Stimulated activated CD4-positive, alpha-beta T cell treated with anti-CD3 and anti-CD28 coated beads, Interleukin-4, amount 100 ng/mL, for 4 hours (primary cell): ENCODE measurements around the gene OPHN1.
"Not testable (repeated sequence)": the region's sequence is repeated elsewhere in the genome, so short reads cannot be mapped to it uniquely, and the experiment has no call there.

Experiments used
- DNase-seq, 2 experiments: peaks; one replicate each; pipeline ENCODE4 v3.0.0-alpha.2; 2020

OPHN1 gene

DNA sequence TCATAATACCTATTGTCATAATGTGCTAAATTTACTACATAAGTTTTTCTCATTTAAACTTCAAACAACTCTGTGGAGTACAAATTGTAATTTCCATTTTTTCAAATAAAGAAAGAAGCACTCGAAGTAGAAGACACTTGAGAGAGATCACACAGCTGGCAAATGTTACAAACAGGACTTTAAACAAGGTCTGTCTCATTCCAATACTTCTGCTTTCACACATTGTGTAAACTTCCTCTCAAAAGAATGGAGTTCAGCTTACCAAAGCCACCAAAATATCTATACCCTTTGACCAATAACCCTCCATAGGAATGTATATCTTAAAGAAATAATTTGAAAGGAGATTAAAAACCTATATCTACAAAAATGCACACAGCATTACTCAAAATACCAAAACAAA lies 88.3 kb downstream of the OPHN1 start:
- DNase-seq, result no peak

DNA sequence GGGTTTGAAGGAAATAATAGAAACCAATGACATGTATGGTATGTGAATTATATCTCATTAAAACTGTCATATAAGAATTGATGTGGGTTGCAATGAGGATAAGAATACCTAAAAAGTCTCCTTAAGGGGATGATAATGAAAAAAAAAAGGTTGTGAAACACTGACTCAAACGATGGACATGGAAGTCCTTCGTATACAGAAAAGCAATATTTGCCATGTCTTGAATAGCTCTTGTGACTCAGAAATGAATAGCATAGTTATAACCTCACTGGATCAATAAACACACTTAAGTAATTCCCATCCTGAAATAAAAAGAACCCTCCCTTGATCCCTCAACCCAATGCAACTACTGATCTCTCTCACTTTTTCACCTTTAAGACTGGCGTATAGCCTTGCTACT lies 89.7 kb downstream of the OPHN1 start:
- DNase-seq, result no peak

DNA sequence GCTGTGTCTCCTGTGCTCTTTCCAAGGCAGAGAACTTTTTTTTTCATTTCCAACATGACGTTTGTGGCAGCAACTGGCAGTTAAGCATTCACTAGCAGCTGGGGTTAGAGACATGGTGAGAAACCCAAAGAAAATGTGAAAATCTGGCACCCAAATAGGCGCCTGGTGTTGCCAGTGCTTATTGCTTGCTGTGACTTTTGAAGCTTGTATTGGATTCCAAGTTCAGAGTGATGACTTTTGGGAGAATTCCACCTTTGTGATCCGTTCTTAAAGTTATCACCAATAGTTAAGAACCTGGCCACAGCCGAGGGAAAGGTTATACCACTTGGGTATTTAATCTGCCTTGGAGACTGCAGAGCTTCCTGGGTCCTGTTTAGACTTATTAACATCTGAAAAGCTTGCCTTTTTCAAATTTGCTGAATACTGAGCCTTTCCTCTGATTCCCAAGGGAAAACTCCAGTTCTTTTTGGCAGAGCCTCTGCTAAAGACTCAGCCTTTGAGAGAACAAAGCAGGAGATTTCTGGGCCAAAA lies 101.0 kb downstream of the OPHN1 start:
- no peak for DNase-seq

DNA sequence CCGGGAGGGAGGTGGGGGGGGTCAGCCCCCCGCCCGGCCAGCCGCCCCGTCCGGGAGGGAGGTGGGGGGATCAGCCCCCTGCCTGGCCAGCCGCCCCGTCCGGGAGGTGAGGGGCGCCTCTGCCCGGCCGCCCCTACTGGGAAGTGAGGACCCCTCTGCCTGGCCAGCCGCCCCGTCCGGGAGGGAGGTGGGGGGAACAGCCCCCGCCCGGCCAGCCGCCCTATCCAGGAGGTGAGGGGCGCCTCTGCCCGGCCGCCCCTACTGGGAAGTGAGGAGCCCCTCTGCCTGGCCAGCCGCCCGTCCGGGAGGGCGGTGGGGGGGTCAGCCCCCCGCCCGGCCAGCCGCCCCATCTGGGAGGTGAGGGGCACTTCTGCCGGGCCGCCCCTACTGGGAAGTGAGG lies 106.5 kb downstream of the OPHN1 start:
- DNase-seq, result not testable (repeated sequence)

DNA sequence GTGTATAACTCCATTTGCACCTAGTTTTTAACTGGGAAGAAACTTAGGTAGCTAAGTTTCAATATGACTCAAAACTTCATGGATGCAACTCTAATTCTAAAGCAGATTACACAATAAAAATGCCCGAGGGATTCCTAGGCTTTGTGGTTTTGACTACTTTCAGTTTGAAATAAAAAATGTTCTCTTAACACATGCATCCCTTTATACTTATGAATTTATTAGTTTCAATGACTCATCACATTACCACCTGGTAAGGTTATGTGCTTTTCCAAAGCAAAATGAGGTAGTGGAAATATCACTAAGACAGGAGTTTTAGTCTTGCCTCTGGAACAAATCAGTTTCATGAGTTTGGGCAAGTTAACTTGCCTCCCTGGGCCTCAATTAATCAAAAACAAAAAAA lies 125.5 kb downstream of the OPHN1 start:
- no peak for DNase-seq

DNA sequence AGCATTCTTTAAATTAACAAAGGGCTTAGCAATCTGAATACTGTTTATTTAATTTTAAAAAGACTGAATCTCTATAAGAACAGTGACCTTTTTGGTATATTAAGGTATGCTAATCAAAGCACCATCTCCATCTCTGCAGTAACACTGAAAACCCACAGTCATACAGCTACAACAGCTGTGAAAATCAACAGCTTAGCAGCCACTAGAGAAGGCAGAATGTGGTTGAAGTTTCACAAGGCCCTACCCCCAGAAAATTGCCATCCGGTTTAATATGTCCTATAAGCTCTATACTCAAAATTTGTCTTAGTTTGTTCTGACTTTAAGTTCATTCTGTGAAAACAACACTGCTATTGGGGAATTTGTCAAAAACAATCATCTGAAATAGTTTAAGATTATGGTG lies 128.7 kb downstream of the OPHN1 start:
- no peak for DNase-seq

DNA sequence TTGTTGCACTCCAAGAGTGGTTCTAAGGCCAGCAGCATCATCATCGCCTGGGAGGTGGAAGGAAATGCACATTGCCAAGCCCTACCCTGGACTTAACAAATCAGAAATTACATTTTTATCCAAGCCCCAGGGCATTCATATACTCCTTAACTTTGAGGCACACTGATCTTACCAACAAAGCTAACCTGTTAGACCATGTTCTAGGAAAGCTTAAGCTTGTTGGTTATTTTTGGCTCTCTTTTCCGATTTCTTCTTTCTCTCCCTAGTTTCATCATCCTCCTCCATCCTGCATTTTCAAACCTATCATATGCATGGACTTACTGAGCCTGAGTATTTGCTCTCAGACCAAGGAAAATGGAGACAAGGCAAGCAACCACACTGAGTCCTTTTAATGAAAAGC lies 133.4 kb downstream of the OPHN1 start:
- no peak for DNase-seq

DNA sequence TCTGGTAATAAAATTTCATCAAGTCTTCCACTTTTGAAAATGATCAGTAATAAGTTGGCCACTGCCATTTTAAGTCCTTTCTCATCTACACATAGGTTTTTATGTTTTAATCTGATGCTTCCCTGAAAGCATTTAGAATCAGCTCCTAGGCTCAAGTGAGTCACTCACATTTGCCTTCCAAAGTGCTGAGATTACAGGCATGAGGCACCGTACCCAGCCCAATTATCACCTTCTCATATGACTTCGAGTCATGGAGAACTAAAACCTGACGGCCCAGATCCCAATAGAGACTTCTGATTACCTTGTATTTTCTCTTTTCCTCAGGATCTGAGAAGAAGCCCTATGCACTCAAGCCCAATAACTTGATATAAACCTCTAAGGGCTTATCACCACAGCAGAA lies 140.8 kb downstream of the OPHN1 start:
- DNase-seq, result no peak

DNA sequence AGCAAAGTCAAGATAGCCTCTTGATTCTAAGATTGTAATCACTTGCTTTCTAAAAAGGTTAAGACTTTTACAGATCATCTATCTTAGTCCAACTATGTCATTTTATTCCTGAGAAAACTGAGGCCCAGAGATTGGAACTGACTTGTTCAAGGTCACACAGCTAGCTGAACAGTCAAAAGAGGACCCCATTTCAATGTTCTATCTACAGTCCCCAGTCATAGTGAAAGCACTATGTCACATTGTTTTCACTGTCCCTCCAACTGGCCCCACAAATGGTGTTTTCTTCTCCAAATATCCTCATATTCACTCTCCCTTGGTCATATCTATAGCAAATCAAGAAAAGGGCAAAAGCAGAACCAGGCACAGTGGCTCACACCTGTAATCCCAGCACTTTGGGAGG lies 145.2 kb downstream of the OPHN1 start:
- no peak for DNase-seq

DNA sequence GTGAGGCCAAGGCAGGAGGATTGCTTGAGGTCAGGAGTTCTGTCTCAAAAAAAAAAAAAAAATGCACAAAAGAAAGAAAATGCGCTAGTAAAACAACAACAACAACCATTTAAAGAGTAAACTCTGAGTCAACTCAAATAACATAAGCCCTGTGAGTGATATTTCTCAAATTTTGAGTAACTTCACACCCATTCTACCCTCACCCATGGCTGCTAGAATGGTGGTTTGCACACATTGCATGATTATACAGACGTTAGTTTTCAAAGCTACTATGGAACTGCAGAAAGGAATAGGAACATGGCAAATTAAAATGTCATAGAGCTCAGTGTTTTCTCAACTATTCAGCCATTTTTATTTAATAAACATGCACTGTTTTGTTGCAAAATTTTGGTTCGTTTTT lies 145.9 kb downstream of the OPHN1 start:
- DNase-seq, result no peak

DNA sequence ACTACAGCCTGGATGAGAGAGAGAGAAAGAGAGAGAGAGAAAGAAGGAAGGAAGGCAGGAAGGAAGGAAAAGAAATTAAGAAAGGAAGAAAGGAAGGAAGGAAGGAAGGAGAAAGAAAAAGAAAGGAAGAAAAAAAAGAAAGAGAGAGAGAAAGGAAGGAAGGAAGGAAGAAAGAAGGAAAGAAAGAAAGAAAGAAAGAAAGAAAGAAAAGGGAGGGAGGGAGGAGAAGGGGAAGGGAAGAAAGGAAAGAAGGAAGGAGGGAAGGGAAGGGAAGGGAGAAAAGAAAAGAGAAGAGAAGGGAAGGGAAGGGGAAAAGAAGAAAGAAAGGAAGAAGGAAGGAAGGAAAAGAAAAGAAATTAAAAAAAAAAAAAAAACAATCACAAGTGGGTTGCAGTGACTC lies 146.3 kb downstream of the OPHN1 start:
- DNase-seq, result no peak

DNA sequence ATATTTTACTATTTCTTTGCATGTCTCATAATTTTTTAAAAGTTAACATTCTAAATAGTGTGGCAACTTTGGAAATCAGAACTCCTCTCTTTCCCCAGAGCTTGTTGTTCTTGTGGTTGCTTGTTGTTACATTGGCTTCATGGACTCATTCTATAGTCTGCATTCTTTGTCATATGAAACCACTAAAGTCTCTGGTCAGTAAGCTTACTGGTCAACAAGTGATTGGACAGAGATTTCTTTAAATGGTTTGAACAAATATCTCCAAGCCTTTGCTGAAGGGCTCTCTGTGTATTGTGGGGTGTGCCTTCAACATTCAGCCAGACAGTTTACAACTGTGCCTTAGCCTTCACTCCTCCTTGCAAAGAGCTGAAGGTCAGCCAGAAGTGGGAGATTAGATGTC lies 147.2 kb downstream of the OPHN1 start:
- no peak for DNase-seq

DNA sequence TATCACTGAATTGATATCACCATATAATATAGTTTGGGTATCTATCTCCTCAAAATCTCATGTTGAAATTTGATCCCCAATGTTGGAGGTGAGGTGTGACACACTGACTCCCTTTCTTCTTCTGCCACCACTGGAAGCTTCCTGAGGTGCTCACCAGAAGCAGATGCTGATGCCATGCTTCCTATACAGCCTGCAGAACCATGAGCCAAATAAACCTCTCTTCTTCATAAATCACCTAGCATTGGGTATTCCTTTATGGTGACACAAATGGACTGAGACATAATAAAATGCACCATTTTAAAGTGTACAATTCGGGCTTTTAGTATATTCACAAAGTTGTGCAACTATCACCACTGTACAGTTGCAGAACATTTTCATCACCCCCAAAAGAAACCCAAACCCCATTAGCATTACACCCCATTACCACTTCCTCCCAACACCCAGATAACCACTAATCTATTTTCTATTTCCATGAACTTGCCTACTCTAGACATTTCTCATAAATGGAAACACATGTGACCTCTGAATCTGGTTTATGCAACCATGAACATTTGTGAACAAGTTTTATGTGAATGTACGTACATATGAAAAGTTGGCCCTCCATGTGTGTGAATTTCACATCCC lies 148.9 kb downstream of the OPHN1 start:
- DNase-seq, result no peak

DNA sequence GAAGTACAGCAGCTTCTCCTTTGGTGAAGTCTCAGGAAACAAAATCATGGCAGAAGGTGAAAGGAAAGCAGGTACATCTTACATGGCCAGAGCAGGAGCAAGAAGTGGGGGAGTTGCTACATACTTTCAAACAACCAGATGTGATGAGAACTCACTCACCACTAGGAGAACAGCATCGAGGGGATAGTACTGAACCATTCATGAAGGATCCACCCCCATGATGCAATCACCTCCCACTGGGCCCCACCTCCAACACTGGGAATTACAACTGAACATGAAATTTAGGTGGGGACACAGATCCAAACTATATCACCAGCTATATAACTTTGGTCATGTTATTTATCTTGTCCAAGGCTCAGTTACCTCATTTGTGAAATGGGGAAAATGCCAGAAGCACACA lies 159.4 kb downstream of the OPHN1 start:
- no peak for DNase-seq

DNA sequence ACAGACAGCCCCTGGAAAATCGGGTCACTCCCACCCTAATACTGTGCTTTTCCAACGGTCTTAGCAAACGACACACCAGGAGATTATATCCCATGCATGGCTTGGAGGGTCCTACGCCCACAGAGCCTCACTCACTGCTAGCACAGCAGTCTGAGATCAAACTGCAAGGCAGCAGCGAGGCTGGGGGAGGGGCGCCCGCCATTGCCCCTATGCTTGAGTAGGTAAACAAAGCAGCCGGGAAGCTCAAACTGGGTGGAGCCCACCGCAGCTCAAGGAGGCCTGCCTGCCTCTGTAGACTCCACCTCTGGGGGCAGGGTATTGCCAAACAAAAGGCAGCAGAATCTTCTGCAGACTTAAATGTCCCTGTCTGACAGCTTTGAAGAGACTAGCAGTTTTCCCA lies 168.5 kb downstream of the OPHN1 start:
- not testable (repeated sequence) for DNase-seq

DNA sequence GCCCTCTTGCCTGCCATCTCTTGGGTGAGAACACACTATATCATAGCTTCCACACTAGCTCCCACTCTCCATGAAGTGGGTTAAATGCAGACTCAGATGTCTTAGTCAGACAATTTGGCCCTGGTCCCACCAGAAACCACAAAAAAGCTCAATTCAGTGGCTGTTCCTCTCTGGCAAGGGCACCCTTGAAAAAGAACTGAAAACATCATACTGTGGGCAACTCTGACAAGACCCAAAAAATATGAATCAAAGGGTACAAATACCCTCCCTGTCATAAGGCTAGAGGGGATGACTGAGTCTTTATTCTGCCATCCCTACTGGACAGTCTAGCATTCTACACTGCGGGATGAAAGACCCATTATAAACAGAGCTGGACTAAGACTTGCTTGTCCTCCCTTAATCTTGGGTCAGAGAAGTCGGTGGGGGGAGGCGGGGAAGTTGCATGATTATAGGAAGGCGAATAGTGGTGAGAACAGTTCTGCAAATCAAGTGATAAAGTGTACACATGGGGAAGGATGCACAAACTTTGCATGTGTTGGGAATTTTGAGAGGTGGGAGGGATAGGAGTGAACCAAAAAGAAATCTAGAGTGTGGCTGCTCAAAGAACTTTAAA lies 172.1 kb downstream of the OPHN1 start:
- DNase-seq, result no peak

DNA sequence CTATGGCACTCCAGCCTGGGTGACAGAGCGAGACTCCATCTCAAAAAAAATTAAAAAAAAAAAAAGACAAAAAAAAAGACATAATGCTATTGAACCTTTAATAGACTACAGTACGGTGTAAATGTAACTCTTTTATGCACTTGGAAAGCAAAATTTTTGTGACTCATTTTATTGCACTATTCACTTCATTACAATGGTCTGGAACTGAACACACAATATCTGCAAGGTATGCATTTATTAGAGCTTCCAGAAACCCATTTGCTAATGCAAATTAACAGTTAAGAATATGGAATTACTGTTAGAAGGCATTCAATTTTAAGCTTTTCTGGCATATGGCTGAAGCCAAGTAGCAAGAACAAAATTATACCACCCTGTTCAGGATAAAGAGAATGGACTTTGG lies 176.3 kb downstream of the OPHN1 start:
- DNase-seq, result no peak

DNA sequence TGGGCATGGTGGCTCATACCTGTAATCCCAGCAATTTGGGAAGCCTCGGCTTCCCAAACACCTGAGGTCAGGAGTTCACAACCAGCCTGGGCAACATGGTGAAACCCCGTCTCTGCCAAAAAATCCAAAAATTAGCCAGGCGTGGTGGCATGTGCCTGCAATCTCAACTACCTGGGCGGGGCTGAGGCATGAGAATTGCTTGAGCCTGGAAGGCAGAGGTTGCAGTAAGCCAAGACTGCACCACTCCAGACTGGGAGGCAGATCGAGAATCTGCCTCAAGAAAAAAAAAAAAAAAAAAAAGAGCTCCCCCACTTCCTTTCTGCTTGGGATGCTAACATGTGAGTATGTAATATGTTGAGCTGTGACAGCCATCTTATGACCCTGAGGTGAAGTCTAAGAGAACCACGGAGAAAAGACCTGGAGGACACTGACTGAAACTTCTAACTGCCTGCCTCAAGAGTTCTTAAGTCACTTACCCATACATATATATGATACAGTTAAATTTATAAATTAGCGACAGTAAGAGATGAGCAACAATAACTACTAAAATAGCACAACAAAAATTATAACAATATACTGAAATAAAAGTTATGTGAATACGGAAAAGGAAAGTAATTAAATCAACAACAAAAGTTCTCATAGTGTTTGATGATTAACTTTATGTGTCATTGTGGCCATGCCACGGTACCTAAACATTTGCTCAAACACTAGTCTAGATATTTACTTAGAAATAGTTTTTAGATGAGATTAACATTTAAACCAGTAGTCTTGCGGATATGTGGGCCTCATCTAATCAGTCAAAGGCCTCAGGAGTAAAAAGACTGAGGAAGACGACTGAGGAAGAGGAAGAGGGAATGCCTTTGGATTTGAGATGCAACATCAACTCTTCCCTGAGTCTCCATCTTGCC lies 178.3 kb downstream of the OPHN1 start:
- DNase-seq, result no peak

DNA sequence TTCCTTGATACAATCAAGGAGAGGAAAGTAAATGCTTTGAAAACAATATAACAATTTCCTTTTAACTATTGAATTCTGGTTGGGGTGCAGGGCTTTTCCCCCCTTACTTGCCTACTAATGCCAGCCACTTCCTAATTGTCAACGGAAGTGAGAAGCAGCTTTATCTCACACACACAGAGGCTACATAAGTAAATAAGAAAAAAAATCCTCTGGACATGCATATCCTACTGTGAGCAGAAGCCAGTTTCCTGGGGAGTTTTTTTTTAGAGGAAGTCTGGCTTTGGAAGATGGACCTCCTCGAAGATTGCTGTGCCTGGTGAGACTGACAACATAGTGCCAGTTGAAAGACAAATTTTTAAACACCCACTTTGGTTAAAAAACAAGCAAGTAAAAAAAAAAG lies 180.6 kb downstream of the OPHN1 start:
- DNase-seq, result no peak

DNA sequence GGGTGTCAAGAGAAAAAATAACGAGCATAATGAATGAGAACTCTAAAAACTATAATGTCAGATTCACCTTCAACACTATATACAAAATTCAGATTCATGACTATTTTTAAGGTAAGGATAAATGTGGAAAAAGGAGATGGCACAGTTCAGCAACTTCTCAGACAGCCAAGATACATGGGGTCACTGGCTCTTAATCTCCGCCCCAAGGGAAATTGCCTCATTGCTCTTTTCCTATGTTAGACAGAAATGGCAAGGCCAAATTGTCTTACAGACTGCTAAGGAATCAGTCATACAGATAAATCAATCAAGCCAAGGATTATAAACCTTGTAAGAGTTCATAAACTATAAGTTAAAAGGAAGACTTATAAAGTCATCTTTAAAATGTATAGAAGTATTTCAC lies 183.4 kb downstream of the OPHN1 start:
- no peak for DNase-seq

DNA sequence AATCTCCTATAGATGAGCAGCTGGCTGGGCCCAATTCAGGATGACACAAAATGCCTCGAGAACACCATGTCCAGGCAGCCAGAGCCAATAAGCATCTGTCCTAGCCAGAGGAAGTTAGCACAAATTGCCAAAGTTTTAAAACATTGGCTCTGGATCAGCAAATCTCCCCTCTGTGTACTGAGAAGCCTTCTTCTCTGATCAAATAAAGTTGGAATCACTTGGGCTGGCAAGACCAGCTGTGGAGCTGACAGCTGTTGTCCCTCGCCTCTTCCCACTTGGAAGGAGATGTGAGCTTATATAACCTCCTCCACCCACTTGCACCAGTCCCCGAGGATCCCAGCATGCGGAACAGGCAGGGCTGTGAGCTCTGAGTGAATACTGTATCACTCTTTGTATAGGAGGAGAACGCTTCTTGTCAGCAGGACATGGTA lies 183.9 kb downstream of the OPHN1 start:
- DNase-seq, result no peak

DNA sequence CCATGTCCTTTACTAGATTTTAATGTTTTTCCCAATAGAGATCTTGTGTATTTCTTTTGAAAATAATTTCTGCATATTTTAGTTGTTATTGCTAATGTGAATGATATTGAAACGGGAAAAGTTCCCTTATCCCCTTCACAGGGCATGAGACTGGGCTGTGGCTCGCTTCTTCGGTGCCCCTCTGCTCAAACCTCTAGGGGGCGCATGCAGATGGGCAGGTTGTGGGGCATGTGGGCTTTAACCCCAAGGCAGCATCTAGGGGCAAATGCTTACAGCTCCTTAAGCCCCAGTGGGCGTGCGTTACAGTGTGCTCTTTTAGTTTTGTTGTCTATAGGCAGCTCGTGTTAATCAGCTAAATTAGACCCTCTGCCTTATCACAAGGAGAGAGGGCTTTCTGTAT lies 194.7 kb downstream of the OPHN1 start:
- no peak for DNase-seq

DNA sequence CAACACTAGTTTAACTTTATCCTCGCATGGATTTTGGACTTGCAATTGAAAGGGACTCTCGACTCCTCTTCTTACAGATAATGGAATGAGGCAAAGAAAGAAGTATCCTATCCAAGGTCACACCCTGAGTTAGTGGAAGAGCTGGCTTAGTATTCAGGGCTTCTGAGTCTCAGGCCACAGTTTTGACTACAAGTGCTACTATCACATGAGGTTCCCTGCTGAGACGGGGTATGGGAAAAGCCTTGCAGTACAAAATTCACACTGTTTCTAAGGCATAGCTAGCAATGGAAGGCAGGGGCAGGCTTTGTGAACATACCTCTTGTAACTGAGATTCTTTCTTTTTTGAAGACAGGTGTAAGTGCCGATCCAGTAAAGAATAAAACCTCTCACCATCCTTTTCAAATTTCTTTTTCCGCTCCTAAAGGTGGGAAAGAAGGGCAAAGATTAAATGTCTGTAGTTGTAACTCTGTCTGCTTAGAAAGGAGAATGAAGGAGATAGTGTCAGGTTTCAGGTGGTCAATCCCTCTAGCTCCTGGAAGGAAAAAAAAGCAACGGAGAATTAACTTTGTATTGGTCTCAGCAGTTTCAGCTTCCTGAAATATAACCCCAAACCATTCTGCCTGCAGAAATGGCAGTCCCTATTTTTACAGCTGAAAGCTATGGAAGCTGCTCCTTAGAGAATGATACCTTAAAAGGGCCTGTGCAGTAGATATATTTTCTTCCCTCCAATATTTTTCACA lies 199.0 kb downstream of the OPHN1 start:
- DNase-seq, result no peak
